K562 (cell line): Measurements from ENCODE around the gene OPRD1. TPM values are rescaled to one million over a fixed set of nuclear protein-coding genes. Genes with fewer than 3 reads are reported as not detected.

Source experiments
- AFF4 ChIP-seq: sonication (generic); formaldehyde crosslinking; IDR thresholded peaks from 2 replicates; pipeline ENCODE4 v1.8.0; 2023; ENCODE audit warnings: mild to moderate bottlenecking, missing genetic modification reagents
- ELF4 ChIP-seq: fragments of 450-650 bp; formaldehyde crosslinking; IDR thresholded peaks from 2 replicates; pipeline ENCODE4 v1.4.0; 2022; ENCODE audit warnings: missing genetic modification characterization
- HDAC1 ChIP-seq, 2 experiments: fragments of 450-650 bp; IDR thresholded peaks; 2 replicates each; pipeline ENCODE4 v1.6.1; 2016 to 2017; ENCODE audit warnings: inconsistent platforms in 1 of 2, mild to moderate bottlenecking in 1 of 2, moderate library complexity in 1 of 2
- HNRNPH1 ChIP-seq: fragments of 200-400 bp; formaldehyde crosslinking; optimal IDR thresholded peaks from 2 replicates; pipeline ENCODE3; 2017; ENCODE audit warnings: low read depth, mild to moderate bottlenecking, low read length, moderate library complexity
- MCM7 ChIP-seq, 2 experiments: fragments of 450-650 bp; IDR thresholded peaks; 2 replicates each; pipeline ENCODE4 v1.6.1; 2016 to 2018
- MEF2A ChIP-seq: IDR thresholded peaks from 2 replicates; pipeline ENCODE4 v1.6.1; 2011; ENCODE audit warnings: low read depth, mild to moderate bottlenecking, low read length, moderate library complexity; ENCODE audit not compliant: control insufficient read depth
- MYC ChIP-seq, 2 experiments: fragments of 250-450 bp in 1 of 2; sonication (Bioruptor Pico) in 1 of 2; IDR thresholded peaks; 2 replicates each; pipeline versions ENCODE4 v1.5.1 to v1.6.1; 2012 to 2021; ENCODE audit warnings: low read depth in 2 of 2, borderline replicate concordance in 1 of 2, improper control_type of control experiment in 1 of 2, low read length in 1 of 2, mild to moderate bottlenecking in 1 of 2, moderate library complexity in 1 of 2
- NFYB ChIP-seq: IDR thresholded peaks from 2 replicates; pipeline ENCODE4 v1.6.1; 2011; ENCODE audit warnings: mild to moderate bottlenecking, moderate library complexity; ENCODE audit not compliant: insufficient read length; ENCODE audit errors: extremely low read depth
- SREBF2 ChIP-seq: sonication (generic); formaldehyde crosslinking; IDR thresholded peaks from 2 replicates; pipeline ENCODE4 v1.4.0; 2020; ENCODE audit warnings: mild to moderate bottlenecking, missing genetic modification reagents
- TEAD4 ChIP-seq, 2 experiments: sonication (generic) in 1 of 2; formaldehyde crosslinking in 1 of 2; IDR thresholded peaks; 2 replicates each; pipeline versions ENCODE4 v1.6.1 to v1.8.0; 2012 to 2022; ENCODE audit warnings: borderline replicate concordance in 1 of 2, inconsistent platforms in 1 of 2, low read length in 1 of 2, mild to moderate bottlenecking in 1 of 2, missing genetic modification reagents in 1 of 2
- ZEB2 ChIP-seq: fragments of 450-650 bp; IDR thresholded peaks from 2 replicates; pipeline ENCODE4 v1.6.1; 2016
- ZKSCAN3 ChIP-seq: fragments of 250-450 bp; sonication (Bioruptor Pico); IDR thresholded peaks from 2 replicates; pipeline ENCODE4 v1.4.0; 2020
- ZNF232 ChIP-seq: sonication (generic); formaldehyde crosslinking; IDR thresholded peaks from 2 replicates; pipeline ENCODE4 v1.8.0; 2022; ENCODE audit warnings: mild to moderate bottlenecking, missing genetic modification reagents
- ZNF77 ChIP-seq: fragments of 250-450 bp; sonication (Bioruptor Pico); IDR thresholded peaks from 2 replicates; pipeline ENCODE4 v1.5.0; 2020
- ZNF780A ChIP-seq: fragments of 250-450 bp; sonication (Bioruptor Pico); IDR thresholded peaks from 2 replicates; pipeline ENCODE4 v1.5.0; 2021; ENCODE audit warnings: mild to moderate bottlenecking
- ZNF830 ChIP-seq: fragments of 250-450 bp; sonication (Bioruptor Pico); IDR thresholded peaks from 2 replicates; pipeline ENCODE4 v1.5.0; 2021; ENCODE audit warnings: mild to moderate bottlenecking
- polyA plus RNA-seq, 8 experiments: library from polyadenylated mRNA; depleted of rRNA in 4 of 8; stranded (reverse) in 5 of 8; unstranded in 3 of 8; fragments of >200 nt; fragmentation: Nextera tagmentation in 2 of 8; fragmentation: Illumina TruSeq in 1 of 8; extraction: Ambion mirVana in 2 of 8; extraction: Trizol in 1 of 8; gene quantifications; 2 replicates each; pipeline versions ENCODE4 v1.2.1 to v1.2.3, GENCODE V29; 2011 to 2014; ENCODE audit warnings: inconsistent platforms in 1 of 8, missing spikeins in 1 of 8
- total RNA-seq, 7 experiments: library from RNA; depleted of rRNA in 6 of 7; stranded (reverse); fragments of >200 nt in 6 of 7; fragmentation: Illumina TruSeq in 2 of 7; extraction: Trizol in 2 of 7; gene quantifications; 2 replicates each; pipeline versions ENCODE4 v1.2.1 to v1.2.3, GENCODE V29; 2011 to 2021; ENCODE audit warnings: low replicate concordance in 1 of 7
- TF ChIP-seq, protein P1 (sequence below): sonication (generic); formaldehyde crosslinking; IDR thresholded peaks from 2 replicates; pipeline ENCODE4 v1.8.0; 2022; ENCODE audit warnings: mild to moderate bottlenecking, missing genetic modification reagents, borderline replicate concordance
- TF ChIP-seq, protein P2 (sequence below), 2 experiments: fragments of 450-650 bp; IDR thresholded peaks; 2 replicates each; pipeline ENCODE4 v1.6.1; 2016
- TF ChIP-seq, protein P3 (sequence below): sonication (generic); formaldehyde crosslinking; IDR thresholded peaks from 2 replicates; pipeline ENCODE4 v1.8.0; 2022; ENCODE audit warnings: mild to moderate bottlenecking, low read depth, missing genetic modification reagents

Gene OPRD1
- total and polyA plus RNA-seq, 9 of the 15 experiments (the other 6 are each of a cell fraction or from before 2014, with no cell fraction given) = under 0.01 to 0.03 (median under 0.01) TPM; not detected in 6

DNA sequence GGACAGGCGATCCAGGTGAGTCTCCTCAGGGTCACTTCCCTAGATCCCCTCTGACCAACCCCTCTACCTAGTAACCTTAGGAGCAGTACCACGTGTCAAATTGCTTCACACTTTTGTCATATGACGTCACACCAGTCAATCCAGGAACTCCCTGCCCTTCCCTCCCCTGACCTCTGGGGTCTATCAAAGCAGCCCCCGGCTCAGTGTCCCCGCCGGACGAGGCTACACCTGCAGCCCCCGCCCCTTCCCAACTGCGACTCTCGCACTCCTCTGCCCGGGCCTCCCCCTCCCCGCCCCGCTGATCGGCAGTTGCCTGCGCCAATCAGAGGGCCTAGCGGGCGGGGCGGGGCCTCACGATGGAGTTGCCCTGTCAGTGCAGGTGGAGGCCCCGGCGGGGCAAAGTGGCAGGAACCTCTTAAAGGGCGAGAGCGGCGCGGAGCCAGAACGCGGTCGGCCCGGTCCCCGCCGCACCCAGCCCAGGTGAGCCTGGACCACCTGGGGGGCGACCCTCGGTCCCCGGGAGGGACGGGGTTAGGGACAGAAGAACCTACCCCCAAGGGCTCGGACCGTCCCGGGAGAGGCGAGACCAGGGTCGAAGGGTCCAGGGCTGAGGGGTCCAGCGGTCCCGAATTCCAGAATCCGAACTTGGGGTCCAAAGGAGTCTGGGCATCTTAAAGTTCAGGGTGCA lies 74.9 kb downstream of the OPRD1 start (continued):
- TF ChIP-seq, protein P1, sequence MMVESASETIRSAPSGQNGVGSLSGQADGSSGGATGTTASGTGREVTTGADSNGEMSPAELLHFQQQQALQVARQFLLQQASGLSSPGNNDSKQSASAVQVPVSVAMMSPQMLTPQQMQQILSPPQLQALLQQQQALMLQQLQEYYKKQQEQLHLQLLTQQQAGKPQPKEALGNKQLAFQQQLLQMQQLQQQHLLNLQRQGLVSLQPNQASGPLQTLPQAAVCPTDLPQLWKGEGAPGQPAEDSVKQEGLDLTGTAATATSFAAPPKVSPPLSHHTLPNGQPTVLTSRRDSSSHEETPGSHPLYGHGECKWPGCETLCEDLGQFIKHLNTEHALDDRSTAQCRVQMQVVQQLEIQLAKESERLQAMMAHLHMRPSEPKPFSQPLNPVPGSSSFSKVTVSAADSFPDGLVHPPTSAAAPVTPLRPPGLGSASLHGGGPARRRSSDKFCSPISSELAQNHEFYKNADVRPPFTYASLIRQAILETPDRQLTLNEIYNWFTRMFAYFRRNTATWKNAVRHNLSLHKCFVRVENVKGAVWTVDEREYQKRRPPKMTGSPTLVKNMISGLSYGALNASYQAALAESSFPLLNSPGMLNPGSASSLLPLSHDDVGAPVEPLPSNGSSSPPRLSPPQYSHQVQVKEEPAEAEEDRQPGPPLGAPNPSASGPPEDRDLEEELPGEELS (CRISPR knock-in tag) = no peak
- TF ChIP-seq AFF4 (no peak; the same call in 1 of the 2 replicates), HNRNPH1 (no peak), ZNF780A (CRISPR knock-in tag) (no peak), SREBF2 (CRISPR knock-in tag) (no peak; the same call in 1 of the 2 replicates), NFYB (peak; percentile 89), ZNF232 (CRISPR knock-in tag) (no peak), TEAD4 (IDR thresholded peaks at IDR 0.05; ENCODE audit: low read length) (no peak), TEAD4 (CRISPR knock-in tag; IDR thresholded peaks at IDR 0.05; ENCODE audit: borderline replicate concordance) (no peak), MEF2A (no peak), ELF4 (CRISPR knock-in tag) (no peak), ZNF77 (CRISPR knock-in tag) (no peak), ZKSCAN3 (CRISPR knock-in tag) (no peak), ZEB2 (peak; percentile 71; the same call in 1 of the 2 replicates), MYC (IDR thresholded peaks at IDR 0.05; ENCODE audit: low read depth, low read length) (peak; percentile 49; the same call in 1 of the 2 replicates), MYC (CRISPR knock-in tag; IDR thresholded peaks at IDR 0.05; ENCODE audit: borderline replicate concordance, low read depth) (peak; percentile 91; the same call in 1 of the 2 replicates), MCM7 (IDR thresholded peaks at IDR 0.05) (no peak), ZNF830 (no peak), HDAC1 (IDR thresholded peaks at IDR 0.05) (no peak; a peak in 2 of 4 replicates)
- TF ChIP-seq, protein P2, sequence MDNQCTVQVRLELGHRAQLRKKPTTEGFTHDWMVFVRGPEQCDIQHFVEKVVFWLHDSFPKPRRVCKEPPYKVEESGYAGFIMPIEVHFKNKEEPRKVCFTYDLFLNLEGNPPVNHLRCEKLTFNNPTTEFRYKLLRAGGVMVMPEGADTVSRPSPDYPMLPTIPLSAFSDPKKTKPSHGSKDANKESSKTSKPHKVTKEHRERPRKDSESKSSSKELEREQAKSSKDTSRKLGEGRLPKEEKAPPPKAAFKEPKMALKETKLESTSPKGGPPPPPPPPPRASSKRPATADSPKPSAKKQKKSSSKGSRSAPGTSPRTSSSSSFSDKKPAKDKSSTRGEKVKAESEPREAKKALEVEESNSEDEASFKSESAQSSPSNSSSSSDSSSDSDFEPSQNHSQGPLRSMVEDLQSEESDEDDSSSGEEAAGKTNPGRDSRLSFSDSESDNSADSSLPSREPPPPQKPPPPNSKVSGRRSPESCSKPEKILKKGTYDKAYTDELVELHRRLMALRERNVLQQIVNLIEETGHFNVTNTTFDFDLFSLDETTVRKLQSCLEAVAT (IDR thresholded peaks at IDR 0.05) = peak in 1 of 2 experiments; percentile 36; a peak in 1 of 4 replicates
- TF ChIP-seq, protein P3, sequence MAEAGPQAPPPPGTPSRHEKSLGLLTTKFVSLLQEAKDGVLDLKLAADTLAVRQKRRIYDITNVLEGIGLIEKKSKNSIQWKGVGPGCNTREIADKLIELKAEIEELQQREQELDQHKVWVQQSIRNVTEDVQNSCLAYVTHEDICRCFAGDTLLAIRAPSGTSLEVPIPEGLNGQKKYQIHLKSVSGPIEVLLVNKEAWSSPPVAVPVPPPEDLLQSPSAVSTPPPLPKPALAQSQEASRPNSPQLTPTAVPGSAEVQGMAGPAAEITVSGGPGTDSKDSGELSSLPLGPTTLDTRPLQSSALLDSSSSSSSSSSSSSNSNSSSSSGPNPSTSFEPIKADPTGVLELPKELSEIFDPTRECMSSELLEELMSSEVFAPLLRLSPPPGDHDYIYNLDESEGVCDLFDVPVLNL (CRISPR knock-in tag) = no peak
